Cardiac fibroblast (primary cell): ENCODE data around the gene TRIM6.
"Not testable (repeated sequence)": the region's sequence is repeated elsewhere in the genome, so short reads cannot be mapped to it uniquely, and the experiment has no call there.

Source experiments
- DNase-seq, 2 donors: peaks; one replicate each; pipeline versions ENCODE4 v3.0.0 to v3.0.0-alpha.2; 2010; ENCODE audit warnings: low read depth in 2 of 2
- H3K4me3 ChIP-seq, 2 donors: replicated peaks in 1 of 2; 1 replicate in 1 of 2; 2 replicates in 1 of 2; pipeline ENCODE4 v1.5.1; 2011; ENCODE audit warnings: low read depth in 2 of 2, low read length in 2 of 2, mild to moderate bottlenecking in 2 of 2, moderate library complexity in 1 of 2
- TF ChIP-seq, protein P1 (sequence below): IDR thresholded peaks from one replicate; pipeline ENCODE4 v1.5.1; 2011; ENCODE audit warnings: low read depth, mild to moderate bottlenecking, low read length, inconsistent platforms

TRIM6 gene

GRCh38 chr11:5631417-5631816, 35.0 kb downstream of the TRIM6 start:
- H3K4me3 ChIP-seq = no peak overlapping the region
- no peak for DNase-seq
- TF ChIP-seq, protein P1, sequence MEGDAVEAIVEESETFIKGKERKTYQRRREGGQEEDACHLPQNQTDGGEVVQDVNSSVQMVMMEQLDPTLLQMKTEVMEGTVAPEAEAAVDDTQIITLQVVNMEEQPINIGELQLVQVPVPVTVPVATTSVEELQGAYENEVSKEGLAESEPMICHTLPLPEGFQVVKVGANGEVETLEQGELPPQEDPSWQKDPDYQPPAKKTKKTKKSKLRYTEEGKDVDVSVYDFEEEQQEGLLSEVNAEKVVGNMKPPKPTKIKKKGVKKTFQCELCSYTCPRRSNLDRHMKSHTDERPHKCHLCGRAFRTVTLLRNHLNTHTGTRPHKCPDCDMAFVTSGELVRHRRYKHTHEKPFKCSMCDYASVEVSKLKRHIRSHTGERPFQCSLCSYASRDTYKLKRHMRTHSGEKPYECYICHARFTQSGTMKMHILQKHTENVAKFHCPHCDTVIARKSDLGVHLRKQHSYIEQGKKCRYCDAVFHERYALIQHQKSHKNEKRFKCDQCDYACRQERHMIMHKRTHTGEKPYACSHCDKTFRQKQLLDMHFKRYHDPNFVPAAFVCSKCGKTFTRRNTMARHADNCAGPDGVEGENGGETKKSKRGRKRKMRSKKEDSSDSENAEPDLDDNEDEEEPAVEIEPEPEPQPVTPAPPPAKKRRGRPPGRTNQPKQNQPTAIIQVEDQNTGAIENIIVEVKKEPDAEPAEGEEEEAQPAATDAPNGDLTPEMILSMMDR = no peak

GRCh38 chr11:5631969-5632635, 35.7 kb downstream of the TRIM6 start:
- H3K4me3 ChIP-seq = no peak overlapping the region
- TF ChIP-seq, protein P1 = no peak
- no peak for DNase-seq

GRCh38 chr11:5639953-5640352, 43.5 kb downstream of the TRIM6 start:
- H3K4me3 ChIP-seq = no peak overlapping the region
- TF ChIP-seq, protein P1 = no peak
- no peak for DNase-seq

- TF ChIP-seq, protein P1 = no peak
- DNase-seq = no peak
- H3K4me3 ChIP-seq = no peak overlapping the region
These were observed 47.1 kb downstream of the TRIM6 start for GRCh38 chr11:5643585-5643984.

- DNase-seq = no peak
- H3K4me3 ChIP-seq = no peak overlapping the region
- TF ChIP-seq, protein P1 = no peak
These were observed 49.7 kb downstream of the TRIM6 start for GRCh38 chr11:5646139-5646538.

- TF ChIP-seq, protein P1 = no peak
- no peak overlapping the region for H3K4me3 ChIP-seq
- DNase-seq = no peak
These were observed 59.0 kb downstream of the TRIM6 start for GRCh38 chr11:5655474-5655873.

DNA sequence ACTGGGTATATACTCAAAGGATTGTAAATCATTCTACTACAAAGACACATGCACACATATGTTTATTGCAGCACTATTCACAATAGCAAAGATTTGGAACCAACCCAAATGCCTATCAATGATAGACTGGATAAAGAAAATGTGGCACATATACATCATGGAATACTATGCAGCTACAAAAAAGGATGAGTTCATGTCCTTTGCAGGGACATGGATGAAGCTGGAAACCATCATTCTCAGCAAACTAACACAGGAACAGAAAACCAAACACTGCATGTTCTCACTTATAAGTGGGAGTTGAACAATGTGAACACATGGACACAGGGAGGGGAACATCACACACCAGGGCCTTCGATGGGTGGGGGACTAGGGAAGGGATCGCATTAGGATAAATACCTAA, 60.5 kb downstream of the TRIM6 start:
- not testable (repeated sequence) for DNase-seq, H3K4me3 ChIP-seq
